ENCODE results near the gene TTC21A. TPM values are rescaled to one million over a fixed set of nuclear protein-coding genes. Genes with fewer than 3 reads are reported as not detected.
A peak's percentile ranks its signal among the peaks of the same experiment; 100 is the strongest.

Gene TTC21A
- total RNA-seq, 4 donors from 2014 or later: 2.8 to 16.3 (median 6.1) TPM

DNA sequence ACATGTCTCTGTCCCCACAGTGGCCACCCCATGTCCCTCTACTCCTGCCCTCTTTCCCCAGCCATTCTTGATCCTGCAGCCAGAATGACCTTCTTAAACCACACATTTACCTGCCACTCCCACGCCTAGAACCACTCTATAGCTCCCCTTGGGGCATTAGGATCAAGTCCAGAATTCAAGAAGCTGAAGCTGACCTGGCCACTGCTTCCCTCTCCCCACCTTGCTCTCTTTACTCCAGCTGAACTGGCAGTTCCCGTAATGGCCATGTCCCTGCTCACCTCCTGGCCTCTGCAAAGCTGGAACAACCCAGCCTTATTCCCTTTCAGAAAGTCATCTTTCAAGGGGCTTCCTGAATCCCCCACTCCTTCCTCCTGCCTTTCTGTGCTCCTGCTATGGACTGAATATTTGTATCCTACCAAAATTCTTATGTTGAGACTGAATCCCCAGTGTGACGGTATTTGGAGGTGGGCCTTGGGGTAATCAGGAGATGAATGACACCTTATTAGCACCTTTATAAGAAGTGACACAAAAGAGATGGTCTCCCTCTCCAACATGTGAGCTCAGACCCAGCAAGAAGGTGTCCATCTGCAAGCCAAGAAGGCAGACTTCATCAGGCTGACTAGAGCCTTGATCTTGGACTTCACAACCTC lies 42.1 kb downstream of the TTC21A start:
- intact Hi-C loops (cut with DNase I; ENCODE audit: low total_unique reads): no loop called here
- Histone ChIP-seq H3K27me3 (no peaks in the 10 kb centered on the region), H3K27ac (peak overlapping the region; percentile 96 to 99), H3K4me3 (no peak overlapping the region), H3K4me1 (peaks cover 29 to 43% of the 10 kb centered on the region in 2 donors), H3K9me3 (no peaks in the 10 kb centered on the region), H3K36me3 (no peaks in the 10 kb centered on the region)
- no peak for TF ChIP-seq POLR2A (IDR thresholded peaks at IDR 0.05)
- TF ChIP-seq, protein P1, sequence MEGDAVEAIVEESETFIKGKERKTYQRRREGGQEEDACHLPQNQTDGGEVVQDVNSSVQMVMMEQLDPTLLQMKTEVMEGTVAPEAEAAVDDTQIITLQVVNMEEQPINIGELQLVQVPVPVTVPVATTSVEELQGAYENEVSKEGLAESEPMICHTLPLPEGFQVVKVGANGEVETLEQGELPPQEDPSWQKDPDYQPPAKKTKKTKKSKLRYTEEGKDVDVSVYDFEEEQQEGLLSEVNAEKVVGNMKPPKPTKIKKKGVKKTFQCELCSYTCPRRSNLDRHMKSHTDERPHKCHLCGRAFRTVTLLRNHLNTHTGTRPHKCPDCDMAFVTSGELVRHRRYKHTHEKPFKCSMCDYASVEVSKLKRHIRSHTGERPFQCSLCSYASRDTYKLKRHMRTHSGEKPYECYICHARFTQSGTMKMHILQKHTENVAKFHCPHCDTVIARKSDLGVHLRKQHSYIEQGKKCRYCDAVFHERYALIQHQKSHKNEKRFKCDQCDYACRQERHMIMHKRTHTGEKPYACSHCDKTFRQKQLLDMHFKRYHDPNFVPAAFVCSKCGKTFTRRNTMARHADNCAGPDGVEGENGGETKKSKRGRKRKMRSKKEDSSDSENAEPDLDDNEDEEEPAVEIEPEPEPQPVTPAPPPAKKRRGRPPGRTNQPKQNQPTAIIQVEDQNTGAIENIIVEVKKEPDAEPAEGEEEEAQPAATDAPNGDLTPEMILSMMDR (IDR thresholded peaks at IDR 0.05): no peak
- no peak for DNase-seq

DNA sequence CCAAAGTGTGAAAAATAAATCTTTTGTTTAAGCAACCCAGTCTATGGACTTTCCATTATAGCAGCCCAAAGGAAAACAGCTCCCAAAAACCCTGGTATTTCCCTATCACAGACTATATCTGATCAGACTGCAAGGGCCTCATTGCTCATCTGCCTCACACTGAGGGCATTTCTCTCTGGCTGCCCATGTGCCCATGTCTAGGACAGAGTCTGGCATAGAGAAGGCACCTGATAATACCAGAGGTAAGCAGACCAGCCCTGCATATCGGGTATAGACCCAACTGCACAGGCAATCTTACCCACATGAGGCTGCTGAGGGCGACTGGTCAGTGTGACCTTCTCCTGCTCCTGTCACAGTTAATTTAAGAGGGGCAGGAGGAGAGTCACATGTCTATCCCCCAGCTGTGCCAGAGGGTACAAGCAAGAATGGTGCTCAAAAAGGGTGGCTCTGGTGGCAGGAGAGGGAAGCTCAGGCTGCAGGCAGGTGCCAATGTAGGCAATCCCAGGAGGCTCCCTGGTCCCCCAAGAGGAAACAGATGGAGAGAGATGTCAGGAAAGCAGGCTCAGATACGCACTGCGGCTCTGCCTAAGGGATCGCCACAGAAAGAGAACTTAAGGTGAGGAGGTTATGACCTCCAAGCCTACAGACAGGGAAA lies 42.8 kb downstream of the TTC21A start:
- H3K27ac ChIP-seq: peak overlapping the region; percentile 96 to 99
- H3K9me3 ChIP-seq: no peaks in the 10 kb centered on the region
- no peaks in the 10 kb centered on the region for H3K27me3 ChIP-seq
- DNase-seq: no peak
- no peaks in the 10 kb centered on the region for H3K36me3 ChIP-seq
- intact Hi-C loops (cut with DNase I; ENCODE audit: low total_unique reads): no loop called here
- TF ChIP-seq, protein P1 (IDR thresholded peaks at IDR 0.05): no peak
- no peak for TF ChIP-seq POLR2A (IDR thresholded peaks at IDR 0.05)
- peak overlapping the region; percentile 61 to 93 for H3K4me3 ChIP-seq
- peaks cover 29 to 43% of the 10 kb centered on the region in 2 donors for H3K4me1 ChIP-seq

DNA sequence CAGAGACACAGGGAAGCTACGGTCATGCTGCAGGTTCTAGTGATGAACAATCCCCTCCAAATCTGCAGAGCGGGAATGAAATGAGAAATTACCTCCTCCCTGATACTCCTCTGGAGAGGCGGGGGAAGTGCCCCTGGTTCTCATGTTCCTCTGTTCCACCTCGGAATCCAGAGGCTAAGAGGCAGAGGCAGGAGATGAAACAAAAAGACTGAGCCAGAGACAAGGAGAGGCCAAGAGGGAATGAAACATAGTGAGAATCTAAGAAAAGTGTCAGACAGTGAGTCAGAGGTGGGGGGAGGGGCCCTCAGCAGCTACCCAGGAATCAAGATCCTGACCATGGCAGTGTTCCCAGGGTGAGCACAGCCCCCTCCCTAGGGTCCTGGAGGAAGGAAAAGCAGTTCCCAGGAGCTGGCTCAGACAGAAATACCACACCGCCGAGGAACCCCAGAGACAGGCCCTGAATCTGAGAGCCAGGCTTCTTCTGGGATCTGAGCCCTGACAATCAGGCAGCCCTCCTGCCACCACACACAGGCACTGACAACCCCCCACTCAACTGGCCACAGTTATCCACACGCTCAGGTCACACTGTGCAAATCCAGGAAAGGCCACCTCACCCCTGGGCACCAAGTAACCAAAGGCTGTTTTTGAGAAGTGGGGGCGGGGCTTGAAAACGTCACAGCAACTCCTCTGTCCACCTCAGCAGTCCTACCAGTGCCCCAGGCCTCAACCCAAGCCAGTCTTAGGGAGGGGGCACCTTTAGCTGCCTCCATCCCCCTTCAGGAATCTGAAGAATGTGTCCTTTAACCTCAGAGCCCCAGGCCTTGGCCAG lies 43.5 kb downstream of the TTC21A start:
- H3K4me3 ChIP-seq: peak overlapping the region; percentile 61 to 93
- intact Hi-C loops (cut with DNase I; ENCODE audit: low total_unique reads): no loop called here
- H3K4me1 ChIP-seq: peaks cover 29 to 43% of the 10 kb centered on the region in 2 donors
- H3K9me3 ChIP-seq: no peaks in the 10 kb centered on the region
- H3K27me3 ChIP-seq: no peaks in the 10 kb centered on the region
- H3K36me3 ChIP-seq: no peaks in the 10 kb centered on the region
- peak overlapping the region; percentile 96 to 99 for H3K27ac ChIP-seq
- peak; percentile 94 to 97 for DNase-seq
- TF ChIP-seq POLR2A (IDR thresholded peaks at IDR 0.05): peak in 1 of 2 donors; percentile 47
- TF ChIP-seq, protein P1 (IDR thresholded peaks at IDR 0.05): no peak

DNA sequence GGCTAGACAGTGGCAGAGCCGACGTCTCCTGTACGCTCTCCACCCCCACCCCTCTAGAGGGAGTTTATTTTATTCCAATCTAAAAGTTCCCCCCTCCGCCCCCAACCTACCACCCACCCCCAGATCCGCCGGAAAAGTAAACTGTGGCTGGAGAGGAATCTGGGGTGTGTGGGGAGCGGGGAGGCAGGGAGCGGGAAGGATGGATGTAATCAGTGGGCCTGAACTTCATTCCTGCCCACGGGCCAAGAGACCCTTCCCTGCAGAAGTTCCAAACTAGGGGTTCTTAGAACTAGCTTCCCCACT lies 46.4 kb downstream of the TTC21A start:
- intact Hi-C loops (cut with DNase I; ENCODE audit: low total_unique reads): no loop called here
- DNase-seq: no peak
- Histone ChIP-seq H3K9me3 (no peaks in the 10 kb centered on the region), H3K27ac (peak overlapping the region; percentile 96 to 99), H3K36me3 (no peaks in the 10 kb centered on the region), H3K27me3 (no peaks in the 10 kb centered on the region), H3K4me3 (peak overlapping the region; percentile 26 to 93), H3K4me1 (peaks cover 13 to 17% of the 10 kb centered on the region in 2 donors)
- TF ChIP-seq POLR2A (IDR thresholded peaks at IDR 0.05): no peak
- TF ChIP-seq, protein P1 (IDR thresholded peaks at IDR 0.05): no peak
